Testis (tissue), 3 donors: ENCODE results near the gene SEMA5A. TPM values are rescaled to one million over a fixed set of nuclear protein-coding genes. Genes with fewer than 3 reads are reported as not detected.

Source experiments
- DNase-seq: peaks from one replicate; pipeline ENCODE4 v3.0.0-alpha.2; 2019
- H3K27ac ChIP-seq, 2 donors: fragments of 200-600 bp; sonication (generic); one replicate each; pipeline ENCODE4 v1.5.1; 2019
- H3K27me3 ChIP-seq: fragments of 200-600 bp; sonication (generic); one replicate; pipeline ENCODE4 v1.5.1; 2019
- H3K36me3 ChIP-seq: fragments of 200-600 bp; sonication (generic); one replicate; pipeline ENCODE4 v1.5.1; 2017; ENCODE audit warnings: low read depth; ENCODE audit errors: missing control alignments
- H3K4me1 ChIP-seq: fragments of 200-600 bp; sonication (generic); one replicate; pipeline ENCODE4 v1.5.1; 2019
- H3K4me3 ChIP-seq, 2 donors: fragments of 200-600 bp; sonication (generic); one replicate each; pipeline ENCODE4 v1.5.1; 2017 to 2019
- H3K9me3 ChIP-seq: fragments of 200-600 bp; sonication (generic); one replicate; pipeline ENCODE4 v1.5.1; 2017
- POLR2A ChIP-seq: fragments of 450-650 bp; IDR thresholded peaks from one replicate; pipeline ENCODE4 v1.6.1; 2017; ENCODE audit warnings: antibody characterized with exemption, mild to moderate bottlenecking, moderate library complexity
- WGBS, 2 donors: methylation state at CpG; one replicate each; pipeline ENCODE4 v1.1.5; 2018; 5-methylcytosine and 5-hydroxymethylcytosine counted together
- intact Hi-C: fragments of 100-400 bp; cut with DNase I; formaldehyde crosslinking; loops from one replicate; pipeline ENCODE4 v1.15.1; 2023; ENCODE audit warnings: low total_unique reads
- polyA plus RNA-seq: library from polyadenylated mRNA; stranded (reverse); fragments of 350-450 nt; fragmentation: Illumina TruSeq; extraction: RNeasy Lipid Tissue Mini Kit (QIAGEN cat#74804); gene quantifications from one replicate; pipeline ENCODE4 v1.2.3, GENCODE V29; 2014; ENCODE audit warnings: low read depth, low replicate concordance; ENCODE audit not compliant: insufficient read depth
- total RNA-seq, 2 donors: library from RNA; depleted of rRNA; stranded (reverse); fragments of >200 nt; gene quantifications; one replicate each; pipeline ENCODE4 v1.2.3, GENCODE V29; 2016
- TF ChIP-seq, protein P1 (sequence below), 3 experiments: fragments of 450-650 bp in 2 of 3; fragments of 200-600 bp in 1 of 3; sonication (generic) in 1 of 3; IDR thresholded peaks; one replicate each; pipeline ENCODE4 v1.5.1; 2016 to 2019; ENCODE audit warnings: antibody characterized with exemption in 3 of 3, mild to moderate bottlenecking in 2 of 3, moderate library complexity in 1 of 3

The SEMA5A gene
- total and polyA plus RNA-seq, 3 donors from 2014 or later: 3.4 to 12.8 (median 5.4) TPM

DNA sequence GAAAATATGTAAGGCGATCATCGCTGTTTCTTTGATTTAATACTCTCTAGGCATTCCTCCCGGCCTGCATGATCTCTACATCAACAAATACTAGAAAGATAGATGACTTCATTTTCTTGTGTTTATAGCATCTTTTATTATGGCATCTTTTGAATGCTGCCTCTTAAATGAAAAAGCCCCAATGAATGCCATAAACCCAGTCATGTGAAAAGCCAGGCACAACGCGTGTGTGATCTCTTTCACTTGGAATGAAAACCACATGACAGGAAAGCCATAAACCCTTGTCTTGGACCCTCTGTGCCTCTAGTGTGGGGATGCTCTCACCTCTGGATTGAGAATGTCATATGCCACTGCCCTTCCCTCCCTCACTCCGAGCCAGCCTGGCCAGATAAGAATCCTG is 476.2 kb downstream of the SEMA5A start:
- no peaks in the 10 kb centered on the region for H3K36me3 ChIP-seq
- H3K9me3 ChIP-seq: no peaks in the 10 kb centered on the region
- TF ChIP-seq POLR2A: no peak
- TF ChIP-seq, protein P1, sequence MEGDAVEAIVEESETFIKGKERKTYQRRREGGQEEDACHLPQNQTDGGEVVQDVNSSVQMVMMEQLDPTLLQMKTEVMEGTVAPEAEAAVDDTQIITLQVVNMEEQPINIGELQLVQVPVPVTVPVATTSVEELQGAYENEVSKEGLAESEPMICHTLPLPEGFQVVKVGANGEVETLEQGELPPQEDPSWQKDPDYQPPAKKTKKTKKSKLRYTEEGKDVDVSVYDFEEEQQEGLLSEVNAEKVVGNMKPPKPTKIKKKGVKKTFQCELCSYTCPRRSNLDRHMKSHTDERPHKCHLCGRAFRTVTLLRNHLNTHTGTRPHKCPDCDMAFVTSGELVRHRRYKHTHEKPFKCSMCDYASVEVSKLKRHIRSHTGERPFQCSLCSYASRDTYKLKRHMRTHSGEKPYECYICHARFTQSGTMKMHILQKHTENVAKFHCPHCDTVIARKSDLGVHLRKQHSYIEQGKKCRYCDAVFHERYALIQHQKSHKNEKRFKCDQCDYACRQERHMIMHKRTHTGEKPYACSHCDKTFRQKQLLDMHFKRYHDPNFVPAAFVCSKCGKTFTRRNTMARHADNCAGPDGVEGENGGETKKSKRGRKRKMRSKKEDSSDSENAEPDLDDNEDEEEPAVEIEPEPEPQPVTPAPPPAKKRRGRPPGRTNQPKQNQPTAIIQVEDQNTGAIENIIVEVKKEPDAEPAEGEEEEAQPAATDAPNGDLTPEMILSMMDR (IDR thresholded peaks at IDR 0.05): no peak
- WGBS, 2 donors: 88 to 96% methylated on average over 6 of the region's 6 CpGs
- H3K27ac ChIP-seq: no peak overlapping the region
- DNase-seq: no peak
- no peaks in the 10 kb centered on the region for H3K27me3 ChIP-seq
- no peaks in the 10 kb centered on the region for H3K4me1 ChIP-seq
- intact Hi-C loops: no loop called here
- H3K4me3 ChIP-seq: no peak overlapping the region

DNA sequence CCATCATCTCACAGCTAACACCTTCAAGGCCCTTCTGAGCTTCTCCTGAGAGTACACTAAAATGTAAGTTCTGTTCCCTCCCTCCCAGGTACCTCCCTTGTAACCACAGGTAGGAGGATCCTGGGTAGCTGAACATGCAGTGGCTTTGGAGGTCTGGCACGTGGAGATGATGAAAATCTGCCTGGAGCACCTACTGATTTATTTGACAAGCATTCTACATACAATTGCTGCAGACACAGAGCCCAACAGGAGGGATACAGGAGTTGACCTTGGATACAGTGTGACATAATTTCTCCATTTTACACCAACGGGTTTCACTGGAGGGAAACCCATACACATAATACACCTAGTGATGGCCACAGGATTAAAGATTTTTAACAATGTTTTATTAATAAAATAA is 478.7 kb downstream of the SEMA5A start:
- Histone ChIP-seq H3K9me3 (no peaks in the 10 kb centered on the region), H3K4me3 (no peak overlapping the region), H3K36me3 (no peaks in the 10 kb centered on the region), H3K27me3 (no peaks in the 10 kb centered on the region), H3K27ac (no peak overlapping the region), H3K4me1 (no peaks in the 10 kb centered on the region)
- no peak for DNase-seq
- WGBS, 2 donors: 60 to 70% methylated on average over 2 of the region's 2 CpGs
- TF ChIP-seq, protein P1 (IDR thresholded peaks at IDR 0.05): no peak
- TF ChIP-seq POLR2A: no peak
- intact Hi-C loops: no loop called here

DNA sequence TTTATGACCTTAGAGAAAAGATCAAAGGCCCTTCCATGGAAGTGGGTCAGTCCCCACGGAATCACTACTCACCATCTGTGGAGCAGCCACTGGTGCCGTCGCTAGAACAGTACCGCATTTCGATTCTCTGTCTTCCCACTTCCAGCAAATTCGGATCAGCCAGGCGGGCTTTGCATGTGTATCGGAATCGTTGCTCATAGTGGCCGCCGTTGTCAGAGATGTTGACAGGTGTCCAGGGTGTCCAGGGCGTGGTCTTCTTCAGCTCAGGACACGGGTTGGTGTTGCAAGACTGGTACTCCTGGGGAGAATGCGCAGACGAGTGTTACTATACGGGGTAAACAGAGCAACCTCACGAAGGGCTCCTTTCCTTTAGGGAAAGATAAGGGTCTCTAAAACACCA is 479.5 kb downstream of the SEMA5A start:
- H3K9me3 ChIP-seq: no peaks in the 10 kb centered on the region
- intact Hi-C loops: no loop called here
- no peak overlapping the region for H3K27ac ChIP-seq
- no peak overlapping the region for H3K4me3 ChIP-seq
- DNase-seq: no peak
- H3K27me3 ChIP-seq: no peaks in the 10 kb centered on the region
- no peaks in the 10 kb centered on the region for H3K36me3 ChIP-seq
- no peaks in the 10 kb centered on the region for H3K4me1 ChIP-seq
- TF ChIP-seq, protein P1 (IDR thresholded peaks at IDR 0.05): no peak
- TF ChIP-seq POLR2A: no peak
- 83 to 91% methylated on average over 17 of the region's 17 CpGs for WGBS, 2 donors

DNA sequence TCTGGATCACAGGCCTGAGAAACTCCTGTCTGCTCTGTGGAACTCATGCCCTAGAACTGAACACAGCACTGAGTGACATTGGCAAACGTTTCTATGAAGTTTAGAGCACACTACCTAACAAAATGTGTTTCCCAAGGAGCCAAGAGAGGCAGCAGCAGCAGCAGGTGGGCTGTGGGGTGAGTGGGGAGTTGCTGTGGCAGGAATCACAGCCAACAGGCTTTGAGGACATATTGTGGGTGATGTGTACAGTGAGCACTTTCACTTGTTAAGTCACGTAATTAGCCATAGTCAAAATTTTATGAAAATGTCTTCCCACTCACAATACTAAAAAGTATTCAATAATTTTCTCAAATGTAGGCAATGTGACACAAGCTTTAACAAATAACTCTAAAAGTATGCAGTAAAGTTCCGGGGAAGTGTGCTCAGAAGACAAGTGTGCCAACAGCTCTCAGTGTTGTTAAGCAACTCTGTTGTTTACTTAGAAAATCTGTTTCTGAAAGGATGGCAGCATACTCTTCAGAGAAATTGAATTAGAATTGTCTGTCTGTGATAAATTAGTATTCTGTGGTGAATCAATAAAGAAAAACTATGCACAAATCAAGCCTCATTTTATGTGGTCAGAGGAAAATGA is 482.1 kb downstream of the SEMA5A start:
- Histone ChIP-seq H3K4me1 (no peaks in the 10 kb centered on the region), H3K9me3 (no peaks in the 10 kb centered on the region), H3K4me3 (no peak overlapping the region), H3K36me3 (no peaks in the 10 kb centered on the region), H3K27ac (no peak overlapping the region), H3K27me3 (no peaks in the 10 kb centered on the region)
- whole genome bisulfite sequencing, 2 donors: 69 to 81% methylated on average over 3 of the region's 3 CpGs
- TF ChIP-seq, protein P1 (IDR thresholded peaks at IDR 0.05): no peak
- TF ChIP-seq POLR2A: no peak
- intact Hi-C loops: no loop called here
- DNase-seq: no peak

DNA sequence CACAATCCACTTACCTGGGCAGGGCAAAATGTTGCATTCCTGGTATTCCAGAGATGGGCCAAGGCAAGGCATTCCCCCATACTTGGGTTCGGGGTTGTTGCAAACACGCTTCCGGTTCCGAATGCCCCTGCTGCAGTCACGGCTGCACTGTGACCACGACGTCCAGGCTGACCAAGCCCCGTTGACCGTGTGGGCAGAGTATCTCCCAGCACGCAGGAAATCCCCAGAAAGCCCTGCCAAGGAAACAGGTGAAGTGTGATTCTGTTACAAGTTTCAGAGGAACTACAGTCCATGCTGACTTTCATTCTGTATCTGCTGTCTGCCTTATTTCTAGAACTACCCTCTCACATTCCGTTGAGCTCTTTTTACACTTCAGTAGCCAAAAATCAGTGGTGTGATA is 483.0 kb downstream of the SEMA5A start:
- H3K9me3 ChIP-seq: no peaks in the 10 kb centered on the region
- no peak overlapping the region for H3K27ac ChIP-seq
- H3K4me1 ChIP-seq: no peaks in the 10 kb centered on the region
- intact Hi-C loops: no loop called here
- H3K36me3 ChIP-seq: no peaks in the 10 kb centered on the region
- 91 to 94% methylated on average over 11 of the region's 11 CpGs for WGBS, 2 donors
- DNase-seq: no peak
- no peak for TF ChIP-seq POLR2A
- TF ChIP-seq, protein P1 (IDR thresholded peaks at IDR 0.05): no peak
- H3K4me3 ChIP-seq: no peak overlapping the region
- no peaks in the 10 kb centered on the region for H3K27me3 ChIP-seq
